ENCODE data around the gene RPTN.

Gene RPTN

GRCh38 chr1:152164517-152165136 lies 5.6 kb upstream of the RPTN start:
- no peak overlapping the region for H3K27ac ChIP-seq
- TF ChIP-seq ZFX (IDR thresholded peaks at IDR 0.05; ENCODE audit: borderline replicate concordance) (no peak), CTCF (IDR thresholded peaks at IDR 0.05) (no peak)

- TF ChIP-seq ZFX (IDR thresholded peaks at IDR 0.05; ENCODE audit: borderline replicate concordance), result no peak
- TF ChIP-seq CTCF (IDR thresholded peaks at IDR 0.05), result no peak
- H3K27ac ChIP-seq, result no peak overlapping the region
Measured at GRCh38 chr1:152162792-152163463, 3.9 kb upstream of the RPTN start.

- no peak for TF ChIP-seq ZFX (IDR thresholded peaks at IDR 0.05; ENCODE audit: borderline replicate concordance)
- no peak for TF ChIP-seq CTCF (IDR thresholded peaks at IDR 0.05)
- no peak overlapping the region for H3K27ac ChIP-seq
Measured at GRCh38 chr1:152160576-152160975, 1.5 kb upstream of the RPTN start.

GRCh38 chr1:152153996-152154395 lies 5.0 kb downstream of the RPTN start:
- TF ChIP-seq ZFX (IDR thresholded peaks at IDR 0.05; ENCODE audit: borderline replicate concordance), result no peak
- no peak for TF ChIP-seq CTCF (IDR thresholded peaks at IDR 0.05)
- no peak overlapping the region for H3K27ac ChIP-seq

- H3K27ac ChIP-seq, result no peak overlapping the region
- no peak for TF ChIP-seq ZFX (IDR thresholded peaks at IDR 0.05; ENCODE audit: borderline replicate concordance)
- TF ChIP-seq CTCF (IDR thresholded peaks at IDR 0.05), result no peak
Measured at GRCh38 chr1:152151646-152152045, 7.4 kb downstream of the RPTN start.

GRCh38 chr1:152148981-152149380 lies 10.0 kb downstream of the RPTN start:
- no peak for TF ChIP-seq CTCF (IDR thresholded peaks at IDR 0.05)
- no peak for TF ChIP-seq ZFX (IDR thresholded peaks at IDR 0.05; ENCODE audit: borderline replicate concordance)
- no peak overlapping the region for H3K27ac ChIP-seq

- TF ChIP-seq CTCF (IDR thresholded peaks at IDR 0.05), result no peak
- H3K27ac ChIP-seq, result no peak overlapping the region
Measured at GRCh38 chr1:152148051-152148450, 11.0 kb downstream of the RPTN start.

Data from 22Rv1 (cell line).